WTC11 (cell line): ENCODE measurements around the gene OR2A12.

Experiments used
- ATF2 ChIP-seq: sonication (generic); formaldehyde crosslinking; IDR thresholded peaks from 2 replicates; pipeline ENCODE4 v1.8.1; 2022; ENCODE audit warnings: low read depth, missing genetic modification reagents, borderline replicate concordance
- ETV6 ChIP-seq: sonication (generic); formaldehyde crosslinking; IDR thresholded peaks from 2 replicates; pipeline ENCODE4 v1.8.1; 2022; ENCODE audit warnings: mild to moderate bottlenecking, missing genetic modification reagents
- FOXK1 ChIP-seq: sonication (generic); formaldehyde crosslinking; IDR thresholded peaks from 2 replicates; pipeline ENCODE4 v1.8.0; 2022; ENCODE audit warnings: mild to moderate bottlenecking, moderate library complexity, missing genetic modification reagents
- IRF2 ChIP-seq: sonication (generic); formaldehyde crosslinking; IDR thresholded peaks from 2 replicates; pipeline ENCODE4 v1.8.0; 2022; ENCODE audit warnings: low read depth, missing genetic modification reagents, borderline replicate concordance
- NFYB ChIP-seq: sonication (generic); formaldehyde crosslinking; conservative IDR thresholded peaks from 2 replicates; pipeline ENCODE4 v1.8.0; 2022; ENCODE audit warnings: low read depth, missing genetic modification reagents
- NR3C1 ChIP-seq: sonication (generic); formaldehyde crosslinking; conservative IDR thresholded peaks from 2 replicates; pipeline ENCODE4 v1.8.1; 2023; ENCODE audit warnings: low read depth, mild to moderate bottlenecking, missing genetic modification reagents
- TCF7 ChIP-seq: sonication (generic); formaldehyde crosslinking; IDR thresholded peaks from 2 replicates; pipeline ENCODE4 v1.8.0; 2022; ENCODE audit warnings: mild to moderate bottlenecking, low read depth, missing genetic modification reagents, moderate library complexity
- TP53 ChIP-seq: sonication (generic); formaldehyde crosslinking; IDR thresholded peaks from 2 replicates; pipeline ENCODE4 v1.8.1; 2023; ENCODE audit warnings: mild to moderate bottlenecking, missing genetic modification reagents
- ZNF121 ChIP-seq: sonication (generic); formaldehyde crosslinking; IDR thresholded peaks from 2 replicates; pipeline ENCODE4 v1.8.0; 2023; ENCODE audit warnings: missing genetic modification reagents
- TF ChIP-seq, protein P1 (sequence below): fragments of 200-600 bp; IDR thresholded peaks from 2 replicates; pipeline ENCODE4 v1.8.0; 2022; ENCODE audit warnings: antibody characterized with exemption
- TF ChIP-seq, protein P2 (sequence below): sonication (generic); formaldehyde crosslinking; IDR thresholded peaks from 2 replicates; pipeline ENCODE4 v1.8.1; 2023; ENCODE audit warnings: mild to moderate bottlenecking, missing genetic modification reagents
- TF ChIP-seq, protein P3 (sequence below): sonication (generic); formaldehyde crosslinking; IDR thresholded peaks from 2 replicates; pipeline ENCODE4 v1.8.1; 2023; ENCODE audit warnings: mild to moderate bottlenecking, missing genetic modification reagents, moderate library complexity

GRCh38 chr7:144132262-144132661 is 46.2 kb downstream of the OR2A12 start:
- no peak for TF ChIP-seq IRF2 (CRISPR knock-in tag)
- TF ChIP-seq, protein P1, sequence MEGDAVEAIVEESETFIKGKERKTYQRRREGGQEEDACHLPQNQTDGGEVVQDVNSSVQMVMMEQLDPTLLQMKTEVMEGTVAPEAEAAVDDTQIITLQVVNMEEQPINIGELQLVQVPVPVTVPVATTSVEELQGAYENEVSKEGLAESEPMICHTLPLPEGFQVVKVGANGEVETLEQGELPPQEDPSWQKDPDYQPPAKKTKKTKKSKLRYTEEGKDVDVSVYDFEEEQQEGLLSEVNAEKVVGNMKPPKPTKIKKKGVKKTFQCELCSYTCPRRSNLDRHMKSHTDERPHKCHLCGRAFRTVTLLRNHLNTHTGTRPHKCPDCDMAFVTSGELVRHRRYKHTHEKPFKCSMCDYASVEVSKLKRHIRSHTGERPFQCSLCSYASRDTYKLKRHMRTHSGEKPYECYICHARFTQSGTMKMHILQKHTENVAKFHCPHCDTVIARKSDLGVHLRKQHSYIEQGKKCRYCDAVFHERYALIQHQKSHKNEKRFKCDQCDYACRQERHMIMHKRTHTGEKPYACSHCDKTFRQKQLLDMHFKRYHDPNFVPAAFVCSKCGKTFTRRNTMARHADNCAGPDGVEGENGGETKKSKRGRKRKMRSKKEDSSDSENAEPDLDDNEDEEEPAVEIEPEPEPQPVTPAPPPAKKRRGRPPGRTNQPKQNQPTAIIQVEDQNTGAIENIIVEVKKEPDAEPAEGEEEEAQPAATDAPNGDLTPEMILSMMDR, result no peak
- TF ChIP-seq ATF2 (CRISPR knock-in tag), result no peak
- no peak for TF ChIP-seq NR3C1 (CRISPR knock-in tag)
- TF ChIP-seq FOXK1 (CRISPR knock-in tag), result no peak
- TF ChIP-seq, protein P2, sequence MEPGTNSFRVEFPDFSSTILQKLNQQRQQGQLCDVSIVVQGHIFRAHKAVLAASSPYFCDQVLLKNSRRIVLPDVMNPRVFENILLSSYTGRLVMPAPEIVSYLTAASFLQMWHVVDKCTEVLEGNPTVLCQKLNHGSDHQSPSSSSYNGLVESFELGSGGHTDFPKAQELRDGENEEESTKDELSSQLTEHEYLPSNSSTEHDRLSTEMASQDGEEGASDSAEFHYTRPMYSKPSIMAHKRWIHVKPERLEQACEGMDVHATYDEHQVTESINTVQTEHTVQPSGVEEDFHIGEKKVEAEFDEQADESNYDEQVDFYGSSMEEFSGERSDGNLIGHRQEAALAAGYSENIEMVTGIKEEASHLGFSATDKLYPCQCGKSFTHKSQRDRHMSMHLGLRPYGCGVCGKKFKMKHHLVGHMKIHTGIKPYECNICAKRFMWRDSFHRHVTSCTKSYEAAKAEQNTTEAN, result no peak
- TF ChIP-seq, protein P3, sequence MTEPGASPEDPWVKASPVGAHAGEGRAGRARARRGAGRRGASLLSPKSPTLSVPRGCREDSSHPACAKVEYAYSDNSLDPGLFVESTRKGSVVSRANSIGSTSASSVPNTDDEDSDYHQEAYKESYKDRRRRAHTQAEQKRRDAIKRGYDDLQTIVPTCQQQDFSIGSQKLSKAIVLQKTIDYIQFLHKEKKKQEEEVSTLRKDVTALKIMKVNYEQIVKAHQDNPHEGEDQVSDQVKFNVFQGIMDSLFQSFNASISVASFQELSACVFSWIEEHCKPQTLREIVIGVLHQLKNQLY (CRISPR knock-in tag), result no peak
- no peak for TF ChIP-seq NFYB
- no peak for TF ChIP-seq ETV6
- TF ChIP-seq TCF7 (CRISPR knock-in tag), result no peak
- TF ChIP-seq ZNF121 (CRISPR knock-in tag), result no peak
- TF ChIP-seq TP53 (CRISPR knock-in tag), result no peak
